CD4-positive, alpha-beta T cell treated with Interleukin-6 for 4 hours (primary cell): ENCODE data around the gene GALR2.

ENCODE experiments used
- DNase-seq: peaks from one replicate; pipeline ENCODE4 v3.0.0-alpha.2; 2020; ENCODE audit warnings: mixed read lengths

GALR2 gene

DNA sequence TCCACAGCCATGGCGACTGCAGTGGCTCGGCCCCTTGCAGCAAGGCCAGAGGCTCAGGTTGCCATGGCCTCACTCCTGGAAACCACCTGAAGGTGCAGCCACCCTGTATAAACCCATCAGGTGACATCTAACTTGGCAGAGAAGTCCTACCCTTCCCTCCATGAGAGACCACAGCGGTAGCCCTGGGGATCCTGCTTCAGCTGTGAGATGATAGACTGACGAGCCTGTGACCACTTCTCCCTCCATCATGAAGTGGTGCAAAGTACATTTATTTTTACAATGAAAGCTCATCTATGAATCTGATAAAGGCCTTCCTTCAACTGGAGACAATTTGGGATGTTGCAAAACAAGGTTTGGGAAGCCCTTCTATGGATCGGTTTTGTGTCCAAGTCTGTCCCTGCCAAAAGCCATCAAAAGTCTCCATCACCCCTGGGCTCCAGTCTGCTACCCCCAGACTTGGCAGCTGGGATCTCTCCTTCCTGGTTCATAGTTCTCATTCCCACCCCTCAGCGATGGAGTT is 6.2 kb downstream of the GALR2 start:
- no peak for DNase-seq

DNA sequence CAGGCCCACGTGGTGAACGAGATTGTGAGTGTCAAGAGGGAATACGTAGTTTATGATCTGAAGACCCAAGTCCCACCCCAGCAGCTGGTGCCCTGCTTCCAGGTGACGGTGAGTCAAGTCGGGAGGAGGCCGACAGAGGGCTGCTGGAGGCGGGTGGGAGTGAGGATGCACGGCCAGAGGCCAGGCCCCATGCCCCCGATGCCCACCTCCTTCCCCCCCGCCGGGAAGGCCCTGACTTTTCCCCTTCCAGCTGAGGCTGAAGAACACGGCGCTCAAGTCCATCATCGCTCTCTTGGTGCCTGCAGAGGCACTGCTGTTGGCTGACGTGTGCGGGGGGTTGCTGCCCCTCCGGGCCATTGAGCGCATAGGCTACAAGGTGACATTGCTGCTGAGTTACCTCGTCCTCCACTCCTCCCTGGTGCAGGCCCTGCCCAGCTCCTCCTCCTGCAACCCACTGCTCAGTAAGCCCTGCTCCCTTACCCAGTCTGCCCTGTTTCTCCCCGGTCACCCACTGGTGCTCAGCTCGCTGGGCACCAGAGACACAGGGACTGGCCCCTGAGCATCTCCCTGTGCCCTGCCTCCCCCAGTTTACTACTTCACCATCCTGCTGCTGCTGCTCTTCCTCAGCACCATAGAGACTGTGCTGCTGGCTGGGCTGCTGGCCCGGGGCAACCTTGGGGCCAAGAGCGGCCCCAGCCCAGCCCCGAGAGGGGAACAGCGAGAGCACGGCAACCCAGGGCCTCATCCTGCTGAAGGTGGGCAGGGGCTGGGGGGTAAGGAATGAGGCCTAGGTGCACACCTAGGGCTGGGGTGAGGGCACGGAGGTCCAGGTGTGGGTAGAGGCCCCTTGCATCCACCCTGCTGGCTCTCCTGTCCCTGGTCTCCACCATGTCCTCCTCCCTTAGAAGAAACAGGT is 7.0 kb downstream of the GALR2 start:
- no peak for DNase-seq

DNA sequence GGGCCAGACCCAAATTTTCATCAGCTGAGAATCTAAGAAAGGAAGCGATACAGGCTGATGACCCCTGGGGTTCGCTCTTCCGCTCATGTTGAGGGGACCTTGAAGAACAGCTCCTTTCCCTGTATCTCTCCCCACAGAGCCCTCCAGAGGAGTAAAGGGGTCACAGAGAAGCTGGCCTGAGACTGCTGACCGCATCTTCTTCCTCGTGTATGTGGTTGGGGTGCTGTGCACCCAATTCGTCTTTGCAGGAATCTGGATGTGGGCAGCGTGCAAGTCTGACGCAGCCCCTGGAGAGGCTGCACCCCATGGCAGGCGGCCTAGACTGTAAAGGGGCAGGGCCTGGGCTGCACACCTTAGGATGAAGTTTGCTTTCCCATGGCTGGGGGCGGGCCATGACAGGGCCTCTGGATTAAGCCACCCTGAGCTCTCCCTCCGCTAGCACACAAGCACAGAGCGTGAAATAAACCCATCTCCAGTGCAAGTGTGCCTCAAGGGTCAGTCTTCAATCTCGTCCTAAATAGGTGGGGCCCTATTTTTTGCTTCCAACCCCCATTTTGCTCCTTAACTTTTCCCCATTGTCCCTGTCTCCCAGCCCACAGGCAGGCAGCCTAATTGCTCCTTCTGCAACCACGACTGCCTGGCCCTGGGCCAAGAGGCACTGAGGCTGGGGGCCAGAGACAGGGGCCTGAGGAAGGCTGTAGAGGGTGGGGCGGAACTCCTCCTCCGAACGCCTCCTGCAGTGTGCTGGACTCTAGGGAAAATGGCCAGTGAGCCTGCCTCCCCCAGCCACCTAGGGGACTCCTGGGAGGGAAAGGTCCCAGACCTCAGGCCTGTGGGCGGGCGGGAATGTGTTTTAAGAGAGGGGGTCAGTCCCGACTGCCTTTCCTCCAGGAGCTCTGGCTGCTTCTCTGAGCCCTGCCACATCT is 8.0 kb downstream of the GALR2 start:
- DNase-seq = no peak

- no peak for DNase-seq
Measured at GRCh38 chr17:76083536-76084182, 9.1 kb downstream of the GALR2 start.

- DNase-seq = no peak
Measured at GRCh38 chr17:76085066-76085730, 10.6 kb downstream of the GALR2 start.

- DNase-seq = no peak
Measured at GRCh38 chr17:76085731-76086366, 11.3 kb downstream of the GALR2 start.

DNA sequence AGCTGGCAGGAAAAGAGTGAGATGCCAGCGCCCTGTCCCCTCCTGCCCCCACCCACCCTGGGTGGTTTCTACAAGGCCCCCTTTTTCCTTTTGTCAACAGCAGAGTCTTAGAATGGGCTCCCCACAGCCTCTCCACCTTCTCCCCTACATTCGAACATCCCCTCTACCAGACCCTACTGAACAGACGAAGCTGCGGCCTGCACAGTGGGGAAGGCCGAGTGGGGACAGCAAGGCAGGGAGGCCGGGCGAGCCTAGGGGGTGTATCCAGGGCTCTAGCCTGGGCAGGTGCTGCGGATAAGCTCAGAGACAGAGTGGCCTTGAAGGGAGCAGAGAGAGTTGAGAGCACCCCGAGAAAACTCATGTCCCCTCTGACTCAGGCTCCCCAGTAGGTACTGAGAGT is 11.8 kb downstream of the GALR2 start:
- no peak for DNase-seq

DNA sequence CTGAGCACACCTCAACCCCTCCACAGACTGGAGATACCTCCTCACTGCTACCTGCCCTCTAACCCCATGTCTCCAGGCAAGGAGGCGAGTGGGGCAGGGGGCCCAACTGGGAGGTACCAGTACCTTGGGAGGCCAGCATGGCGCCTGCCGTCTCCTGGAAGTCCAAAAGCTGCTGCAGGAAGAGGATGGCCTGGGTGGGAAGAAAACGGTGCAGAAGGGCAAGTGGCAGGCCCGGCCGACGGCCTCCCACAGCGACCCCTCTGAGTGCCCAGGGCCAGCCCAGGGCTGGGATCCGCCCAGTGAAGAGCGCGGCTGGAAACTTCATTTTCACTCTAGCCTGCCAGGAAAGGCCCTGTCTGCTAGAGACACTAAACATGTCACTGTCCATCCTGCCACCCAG is 12.9 kb downstream of the GALR2 start:
- DNase-seq = no peak

DNA sequence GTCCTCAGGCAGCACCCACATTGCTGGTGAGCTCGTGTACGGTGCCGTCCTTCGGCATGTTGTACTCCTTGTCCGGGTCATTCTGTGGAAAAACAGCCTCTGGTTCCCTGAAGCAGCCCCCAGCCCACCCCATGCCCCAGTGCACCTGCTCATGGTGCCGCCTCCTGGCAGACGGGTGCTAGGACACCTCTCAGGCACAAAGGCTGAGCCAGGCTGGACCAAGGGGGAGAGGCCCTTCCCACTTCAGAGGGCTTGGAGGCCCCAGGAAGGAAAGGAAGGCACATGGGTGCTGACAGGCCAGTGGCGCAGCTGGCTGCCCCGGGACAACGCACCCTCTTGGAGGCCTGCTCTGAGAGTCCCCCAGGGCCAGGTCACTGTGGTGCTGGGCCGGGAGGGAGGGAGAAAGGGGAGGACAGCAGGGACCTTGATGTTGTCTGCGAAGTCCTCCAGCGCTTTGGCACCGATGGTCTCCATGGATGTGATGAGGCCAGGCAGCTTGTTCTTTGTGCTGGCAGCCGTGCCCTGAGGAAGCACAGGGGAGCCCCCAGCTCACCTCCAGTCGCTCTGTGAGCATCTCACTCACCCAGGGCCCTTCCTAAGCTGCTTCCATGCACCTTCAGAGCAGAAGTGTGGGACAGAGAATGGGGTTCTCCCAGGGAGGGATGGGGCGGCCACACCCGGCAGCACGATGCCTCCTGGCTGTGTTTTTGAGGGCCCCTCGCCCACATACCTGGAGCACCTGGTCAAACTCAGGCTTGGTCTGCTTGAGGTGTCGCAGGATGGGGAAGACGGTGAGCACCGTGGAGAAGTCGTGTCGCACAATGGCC is 13.7 kb downstream of the GALR2 start:
- no peak for DNase-seq

GRCh38 chr17:76088868-76089576 is 14.4 kb downstream of the GALR2 start:
- no peak for DNase-seq

DNA sequence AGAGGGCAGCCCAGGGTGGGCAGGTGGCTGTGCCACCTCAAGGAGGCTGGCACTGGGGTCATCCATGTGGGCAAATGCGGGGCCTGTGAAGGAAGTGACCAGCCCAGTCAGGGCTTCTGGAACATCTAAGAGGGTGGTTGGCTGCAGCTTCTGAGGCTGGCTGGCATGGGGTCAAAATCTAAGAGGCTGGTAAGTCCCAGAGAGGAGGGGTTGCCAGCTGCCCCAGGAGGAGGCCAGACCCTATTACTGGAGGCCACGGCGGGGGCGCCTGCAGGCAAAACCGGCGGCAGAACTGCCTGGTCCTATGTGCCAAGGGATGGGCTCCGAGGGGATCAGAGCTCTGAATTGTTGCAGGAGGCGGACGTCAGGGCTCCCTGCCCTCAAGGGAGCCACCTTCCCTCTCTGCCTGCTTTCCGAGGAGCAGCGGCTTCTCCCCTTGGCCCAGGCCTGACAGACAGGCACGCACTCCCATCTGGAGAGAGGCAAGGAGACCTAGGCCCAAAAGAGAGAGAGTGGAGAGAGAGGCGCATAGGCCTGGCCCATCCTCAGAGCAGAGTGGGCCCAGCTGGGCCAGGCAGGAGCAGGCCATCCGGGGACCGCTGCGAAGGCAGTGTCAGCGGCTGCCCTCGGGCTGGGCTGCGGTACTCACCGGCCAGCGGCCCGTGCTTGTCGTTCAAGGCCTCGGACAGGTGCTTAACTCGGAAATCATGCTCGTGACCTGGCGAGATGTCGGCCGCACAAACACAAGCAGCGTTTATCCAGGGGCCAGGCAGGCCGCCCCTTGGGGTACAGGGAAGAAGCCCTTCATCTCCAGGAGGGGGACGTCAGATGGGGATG is 15.3 kb downstream of the GALR2 start:
- no peak for DNase-seq

DNA sequence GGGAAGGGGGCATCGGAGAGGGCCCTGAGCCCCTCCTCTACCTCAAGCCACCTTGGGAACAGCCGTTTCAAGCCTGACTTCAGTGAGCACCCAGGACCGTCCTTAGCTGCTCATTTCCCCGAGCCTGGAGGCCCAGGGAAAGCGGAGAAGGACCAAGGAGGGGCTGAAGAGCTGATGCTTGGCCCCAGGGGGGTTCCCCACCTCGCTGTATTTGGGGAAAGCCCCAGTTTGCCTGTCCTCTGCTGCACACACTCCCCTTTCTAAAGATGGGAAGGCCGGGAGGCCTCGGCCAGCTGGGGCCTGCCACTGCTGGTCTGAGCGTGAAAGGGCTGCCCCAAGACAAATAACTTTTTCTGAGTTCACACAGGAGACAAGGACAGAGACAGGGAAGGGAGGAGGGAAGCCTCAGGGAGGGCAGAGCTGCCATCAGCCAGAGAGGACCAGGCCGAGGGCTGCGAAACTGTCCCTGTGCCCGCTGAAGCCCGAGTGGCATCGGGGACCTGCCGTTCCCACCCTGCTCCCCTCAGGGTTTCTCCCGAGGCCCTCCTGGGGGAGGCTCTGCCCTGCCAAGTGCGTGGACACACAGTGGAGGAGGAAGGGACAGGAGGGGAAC is 16.0 kb downstream of the GALR2 start:
- DNase-seq = no peak

DNA sequence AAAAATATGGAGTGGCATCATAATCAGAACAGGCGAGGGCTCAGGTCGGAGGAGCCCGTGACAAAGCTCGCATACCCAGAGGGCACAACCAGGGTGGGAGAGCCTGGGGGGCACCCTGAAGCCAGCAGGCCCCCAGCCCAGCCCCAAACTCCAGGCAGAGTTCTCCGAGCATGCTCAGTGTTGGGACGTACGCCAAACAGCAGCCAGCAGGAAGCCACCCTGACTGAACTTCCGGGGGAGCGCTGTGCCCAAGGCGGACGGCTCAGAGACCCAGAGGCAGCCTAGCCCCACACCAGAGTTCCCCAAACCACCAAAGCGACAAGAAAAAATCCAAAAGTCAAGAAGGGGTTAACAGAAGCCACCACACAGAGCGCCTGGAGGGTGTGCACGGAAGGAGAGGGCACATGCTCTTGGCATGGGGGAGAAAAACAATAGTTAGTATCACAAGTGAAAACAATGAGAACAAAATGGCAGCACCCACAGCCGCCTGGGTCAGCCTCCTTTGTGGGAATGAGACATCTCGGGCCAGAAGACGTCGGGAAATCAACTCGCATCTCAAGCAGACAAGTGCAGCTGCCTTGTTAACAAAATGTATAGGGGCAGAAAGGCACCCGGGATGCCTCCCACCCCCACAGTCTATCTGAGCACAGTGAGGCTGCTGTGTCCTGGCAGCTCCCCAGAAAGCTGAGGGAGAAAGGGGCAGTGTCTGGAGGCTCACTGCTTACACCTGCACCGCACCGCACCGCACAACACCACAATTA is 17.1 kb downstream of the GALR2 start:
- DNase-seq = peak; percentile 46

GRCh38 chr17:76092526-76093413 is 18.2 kb downstream of the GALR2 start:
- no peak for DNase-seq

- DNase-seq = no peak
Measured at GRCh38 chr17:76094046-76094445, 19.5 kb downstream of the GALR2 start.

GRCh38 chr17:76095943-76096342 is 21.4 kb downstream of the GALR2 start:
- DNase-seq = no peak

DNA sequence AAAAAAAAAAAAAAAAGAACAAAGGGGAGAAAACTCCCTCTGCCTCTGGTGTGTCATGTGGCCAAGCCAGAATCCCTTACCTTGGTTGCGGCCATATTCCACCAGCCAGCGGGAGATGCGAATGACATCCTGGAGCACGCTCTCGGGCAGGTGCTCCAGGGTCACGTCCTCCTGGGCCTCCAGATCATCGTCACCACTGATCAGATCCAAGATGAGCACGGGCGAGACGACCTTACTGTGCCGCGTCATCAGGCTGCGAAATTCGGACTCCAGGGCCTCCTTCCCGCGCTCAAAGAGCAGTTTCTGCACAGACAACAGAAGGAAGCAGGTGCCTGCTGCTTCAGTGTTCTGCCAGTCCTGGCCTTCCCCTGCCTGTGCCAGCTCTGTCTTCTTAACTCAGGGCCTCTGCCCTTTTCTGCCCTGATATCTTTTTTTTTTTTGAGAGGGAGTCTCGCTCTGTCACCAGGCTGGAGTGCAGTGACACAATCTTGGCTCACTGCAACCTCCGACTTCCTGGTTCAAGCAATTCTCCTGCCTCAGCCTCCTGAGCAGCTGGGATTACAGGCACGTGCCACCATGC is 23.2 kb downstream of the GALR2 start:
- no peak for DNase-seq
